MV-4-11 (cell line): ENCODE data around the gene E2F1.
"Not testable (repeated sequence)": the region's sequence is repeated elsewhere in the genome, so short reads cannot be mapped to it uniquely, and the experiment has no call there.

ENCODE experiments used
- DNase-seq: peaks from one replicate; lab custom pipeline; 2025; lab: John Stamatoyannopoulos, UW

Gene E2F1

DNA sequence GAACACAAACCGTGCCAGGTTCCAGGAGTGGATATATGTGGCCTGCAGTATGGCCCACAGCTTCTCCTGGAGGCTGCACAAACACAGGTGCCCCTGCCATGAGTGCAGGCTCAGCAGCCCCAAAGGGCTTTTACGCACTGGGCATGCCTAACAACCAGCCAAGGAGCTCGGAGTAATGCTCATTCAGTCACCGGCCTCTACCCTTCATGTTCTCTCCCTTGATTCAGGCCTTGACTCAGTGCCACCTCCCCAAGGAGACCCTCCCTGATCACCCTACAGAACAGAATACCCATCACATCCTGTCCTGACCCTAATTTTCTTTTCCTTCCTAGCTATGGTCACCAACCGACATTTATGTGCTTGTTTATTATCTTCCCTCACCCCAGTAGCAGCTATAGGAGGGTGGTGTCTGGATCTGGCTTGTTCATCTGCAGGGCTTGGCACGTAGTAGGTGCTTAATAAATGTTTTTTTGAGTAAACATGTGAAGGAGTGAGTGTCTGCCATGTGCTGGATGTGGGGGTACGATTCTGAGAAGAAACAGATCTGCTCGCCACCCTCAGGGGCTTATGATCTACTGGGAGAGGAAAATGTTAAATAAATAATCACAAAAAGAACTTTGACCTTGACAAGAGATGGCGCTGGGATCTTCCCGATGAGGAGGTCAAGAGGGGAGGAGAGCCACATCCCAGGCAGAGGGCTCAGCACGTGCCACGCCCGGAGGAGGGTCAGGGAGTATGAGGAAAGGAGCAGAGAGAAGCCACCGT lies 24.7 kb upstream of the E2F1 start:
- no peak for DNase-seq

DNA sequence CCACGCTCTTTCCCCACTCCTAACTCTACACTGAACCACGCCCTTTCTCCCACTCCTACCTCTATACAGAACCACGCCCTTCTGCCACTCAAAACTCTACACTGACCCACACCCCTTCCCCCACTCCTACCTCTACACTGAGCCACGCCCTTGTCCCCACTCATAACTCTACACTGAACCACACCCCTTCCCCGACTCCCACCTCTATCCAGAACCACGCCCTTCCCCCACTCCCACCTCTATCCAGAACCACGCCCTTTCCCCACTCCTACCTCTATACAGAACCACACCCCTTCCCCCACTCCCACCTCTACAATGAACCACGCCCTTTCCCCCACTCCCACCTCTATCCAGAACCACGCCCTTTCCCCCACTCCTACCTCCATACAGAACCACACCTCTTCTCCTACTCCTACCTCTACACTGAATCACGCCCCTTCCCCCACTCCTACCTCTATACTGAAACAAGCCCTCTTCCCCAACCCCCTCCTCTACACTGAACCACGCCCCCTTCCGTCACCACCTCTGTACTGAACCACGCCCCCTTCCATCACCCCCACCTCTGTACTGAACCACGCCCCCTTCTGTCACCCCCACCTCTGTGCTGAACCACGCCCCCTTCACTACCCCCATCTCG lies 23.8 kb upstream of the E2F1 start:
- no peak for DNase-seq

DNA sequence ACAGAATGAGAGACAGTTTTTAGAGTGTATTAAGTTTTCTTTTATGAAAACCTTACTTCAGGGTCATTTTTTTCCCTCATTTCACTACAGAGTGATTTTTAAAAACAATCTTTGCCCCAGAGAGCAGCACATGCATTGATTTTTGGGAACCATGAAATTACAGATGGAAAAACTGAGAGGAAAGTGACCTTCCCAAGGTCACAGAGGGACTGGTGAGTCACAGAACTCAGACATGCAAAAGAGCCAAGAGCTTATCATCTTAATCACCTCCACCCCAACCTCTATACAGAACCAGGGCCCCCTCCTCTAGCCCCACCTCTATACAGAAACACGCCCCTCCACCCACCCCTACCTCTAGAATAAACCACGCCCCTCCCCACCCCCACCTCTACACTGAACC lies 23.2 kb upstream of the E2F1 start:
- DNase-seq = no peak

DNA sequence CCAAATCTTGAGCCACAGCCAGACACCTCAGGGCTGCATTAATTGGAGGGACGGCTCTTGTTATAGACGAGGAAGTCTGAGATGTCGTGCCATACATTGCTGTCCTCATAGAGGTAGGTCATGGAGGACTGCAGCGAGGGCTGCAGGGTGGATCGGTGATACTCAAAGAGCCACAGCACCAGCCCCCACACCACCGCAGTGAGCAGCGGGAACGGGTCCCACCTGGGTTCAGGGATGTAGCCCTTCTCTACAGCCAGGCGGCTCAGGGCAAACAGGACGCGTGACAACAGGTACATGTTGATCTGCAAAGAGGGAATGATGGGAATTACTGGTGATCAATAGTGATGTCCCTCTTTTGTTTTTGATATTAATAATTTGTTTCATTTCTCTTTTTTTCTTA lies 21.5 kb upstream of the E2F1 start:
- DNase-seq = no peak

DNA sequence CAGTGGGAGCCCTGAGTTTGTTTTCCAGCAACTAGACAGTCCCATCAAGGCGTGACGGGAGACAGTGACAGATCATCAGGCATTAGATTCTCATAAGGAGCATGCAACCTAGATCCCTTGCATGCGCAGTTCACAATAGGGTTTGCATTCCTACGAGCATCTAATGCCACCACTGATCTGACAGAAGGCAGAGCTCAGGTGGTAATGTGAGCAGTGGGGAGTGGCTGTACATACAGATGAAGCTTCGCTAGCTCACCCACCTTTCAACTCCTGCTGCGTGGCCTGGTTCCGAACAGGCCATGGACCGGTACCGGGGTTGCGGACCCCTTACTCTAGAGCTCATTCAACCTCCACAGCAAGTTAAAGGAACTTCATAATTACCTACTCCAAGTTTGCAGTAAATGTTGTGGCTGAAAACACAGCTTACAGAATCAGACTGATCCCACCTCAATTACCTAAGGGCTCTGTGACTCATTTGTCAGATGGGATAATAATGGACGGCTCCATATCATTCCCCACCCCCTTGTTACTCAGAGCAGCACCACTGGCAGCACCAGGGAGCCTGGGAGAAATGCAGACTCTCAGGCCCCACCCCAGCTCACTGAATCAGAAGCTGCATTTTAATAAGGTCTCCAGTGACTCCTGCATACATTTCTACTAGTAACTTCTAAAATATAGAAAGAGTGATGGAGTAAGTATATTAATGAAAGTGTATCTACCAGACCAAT lies 18.2 kb upstream of the E2F1 start:
- no peak for DNase-seq

DNA sequence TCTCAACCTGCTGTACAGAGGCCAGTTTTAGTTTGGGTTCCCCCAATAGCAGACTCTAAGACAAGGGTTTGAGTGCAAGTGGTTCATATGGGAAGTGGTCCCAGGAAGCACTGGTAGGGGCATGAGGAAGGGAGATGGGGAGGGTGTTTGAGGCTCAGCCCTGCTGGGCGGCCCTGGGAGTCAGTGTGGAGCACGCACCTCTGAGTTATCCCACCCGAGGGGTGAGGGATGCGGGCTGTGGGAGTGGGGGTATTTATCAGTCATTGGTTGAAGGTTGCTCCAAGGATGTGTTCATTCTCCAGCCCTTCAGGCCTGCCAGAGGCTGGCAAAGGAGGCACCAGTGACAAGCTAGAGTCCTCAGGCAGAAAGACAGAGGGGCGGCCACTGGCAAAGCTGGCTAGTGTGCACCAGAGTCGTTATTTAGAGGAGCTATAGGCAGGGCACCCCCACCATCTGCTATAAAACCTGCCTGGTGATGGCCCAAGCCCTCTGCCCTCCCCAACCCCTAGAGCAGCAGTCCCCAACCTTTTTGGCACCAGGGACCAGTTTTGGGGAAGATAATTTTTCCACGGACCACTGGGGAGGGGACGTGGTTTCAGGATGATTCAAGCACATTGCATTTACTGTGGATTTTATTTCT lies 17.4 kb upstream of the E2F1 start:
- DNase-seq = no peak

DNA sequence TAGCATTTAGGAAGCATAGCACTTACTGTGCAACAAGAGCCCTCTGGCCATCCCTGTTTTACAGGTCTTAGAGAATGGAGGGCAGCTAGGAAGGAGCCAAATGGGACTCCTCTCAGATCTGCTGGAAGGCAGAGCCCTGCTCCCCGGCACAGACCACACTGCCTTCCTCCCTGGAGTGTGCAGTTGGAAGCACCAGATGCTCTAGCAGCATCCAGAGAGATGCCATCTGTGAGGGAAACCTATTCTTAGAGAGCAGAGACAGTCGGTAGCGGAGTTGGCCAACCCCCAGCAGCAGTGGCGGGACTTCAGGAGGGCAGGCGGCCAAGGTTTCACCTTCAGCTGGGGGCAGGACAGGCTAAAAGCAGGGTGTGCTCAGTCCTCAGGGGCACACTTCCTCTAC lies 16.7 kb upstream of the E2F1 start:
- no peak for DNase-seq

DNA sequence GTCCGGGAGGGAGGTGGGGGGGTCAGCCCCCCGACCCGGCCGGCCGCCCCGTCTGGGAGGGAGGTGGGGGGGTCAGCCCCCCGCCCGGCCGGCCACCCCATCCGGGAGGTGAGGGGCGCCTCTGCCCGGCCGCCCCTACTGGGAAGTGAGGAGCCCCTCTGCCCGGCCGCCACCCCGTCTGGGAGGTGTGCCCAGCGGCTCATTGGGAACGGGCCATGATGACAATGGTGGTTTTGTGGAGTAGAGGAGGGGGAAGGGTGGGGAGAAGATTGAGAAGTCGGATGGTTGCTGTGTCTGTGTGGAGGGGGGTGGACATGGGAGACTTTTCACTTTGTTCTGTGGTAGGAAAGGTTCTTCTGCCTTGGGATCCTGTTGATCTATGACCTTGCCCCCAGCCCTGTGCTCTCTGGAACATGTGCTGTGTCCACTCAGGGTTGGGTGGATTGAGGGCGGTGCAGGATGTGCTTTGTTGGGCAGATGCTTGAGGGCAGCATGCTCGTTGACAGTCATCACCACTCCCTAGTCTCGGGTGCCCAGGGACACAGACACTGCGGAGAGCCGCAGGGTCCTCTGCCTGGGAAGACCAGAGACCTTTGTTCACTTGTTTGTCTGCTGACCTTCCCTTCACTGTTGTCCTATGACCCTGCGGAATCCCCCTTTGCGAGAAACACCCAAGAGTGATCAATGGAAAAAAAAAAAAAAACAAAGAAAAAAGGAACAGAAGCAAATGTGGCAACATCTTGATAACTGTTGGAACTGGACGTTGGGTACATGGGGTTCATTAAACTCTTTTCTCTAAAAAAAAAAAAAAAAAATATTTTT lies 15.7 kb upstream of the E2F1 start:
- DNase-seq = no peak

DNA sequence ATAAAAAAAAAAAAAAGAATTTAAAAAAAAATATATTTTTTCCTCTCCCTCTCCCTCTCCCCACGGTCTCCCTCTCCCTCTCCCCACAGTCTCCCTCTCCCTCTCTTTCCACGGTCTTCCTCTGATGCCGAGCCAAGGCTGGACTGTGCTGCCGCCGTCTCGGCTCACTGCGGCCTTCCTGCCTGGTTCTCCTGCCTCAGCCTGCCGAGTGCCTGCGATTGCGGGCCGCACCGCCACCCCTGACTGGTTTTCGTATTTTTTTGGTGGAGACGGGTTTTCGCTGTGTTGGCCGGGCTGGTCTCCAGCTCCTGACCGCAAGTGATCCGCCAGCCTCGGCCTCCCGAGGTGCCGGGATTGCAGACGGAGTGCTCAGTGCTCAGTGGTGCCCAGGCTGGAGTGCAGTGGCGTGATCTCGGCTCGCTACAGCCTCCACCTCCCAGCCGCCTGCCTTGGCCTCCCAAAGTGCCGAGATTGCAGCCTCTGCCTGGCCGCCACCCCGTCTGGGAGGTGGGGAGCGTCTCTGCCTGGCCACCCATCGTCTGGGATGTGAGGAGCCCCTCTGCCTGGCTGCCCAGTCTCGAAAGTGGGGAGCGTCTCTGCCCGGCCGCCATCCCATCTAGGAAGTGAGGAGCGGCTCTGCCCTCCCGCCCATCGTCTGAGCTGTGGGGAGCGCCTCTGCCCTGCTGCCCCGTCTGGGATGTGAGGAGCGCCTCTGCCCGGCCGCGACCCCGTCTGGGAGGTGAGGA lies 14.7 kb upstream of the E2F1 start:
- not testable (repeated sequence) for DNase-seq

DNA sequence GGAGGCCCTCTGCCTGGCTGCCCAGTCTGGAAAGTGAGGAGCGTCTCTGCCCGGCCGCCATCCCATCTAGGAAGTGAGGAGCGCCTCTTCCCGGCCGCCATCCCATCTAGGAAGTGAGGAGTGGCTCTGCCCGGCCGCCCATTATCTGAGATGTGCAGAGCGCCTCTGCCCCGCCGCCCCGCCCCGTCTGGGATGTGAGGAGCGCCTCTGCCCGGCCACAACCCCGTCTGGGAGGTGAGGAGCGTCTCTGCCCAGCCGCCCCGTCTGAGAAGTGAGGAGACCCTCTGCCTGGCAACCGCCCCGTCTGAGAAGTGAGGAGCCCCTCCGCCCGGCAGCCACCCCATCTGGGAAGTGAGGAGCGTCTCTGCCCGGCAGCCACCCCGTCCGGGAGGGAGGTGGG lies 12.8 kb upstream of the E2F1 start:
- DNase-seq = not testable (repeated sequence)

DNA sequence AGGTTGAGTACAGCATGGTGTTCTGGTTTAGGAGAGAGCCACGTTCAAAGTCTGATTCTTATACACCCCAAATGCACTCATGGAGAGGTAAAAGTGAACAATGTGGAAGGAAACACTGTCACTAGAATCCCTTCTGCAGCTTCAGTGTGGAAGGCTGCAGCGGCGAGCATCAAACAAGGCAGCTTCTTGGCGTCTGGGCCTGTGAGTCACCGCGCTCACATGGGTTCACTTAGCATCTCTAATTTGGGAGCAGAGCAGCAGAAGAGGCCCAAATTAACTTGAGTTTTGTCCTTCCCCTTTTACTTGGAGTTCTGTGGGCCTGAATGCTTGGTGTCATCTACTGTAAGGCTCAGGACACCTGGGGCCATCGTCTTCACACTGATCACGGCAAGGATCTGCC lies 10.9 kb upstream of the E2F1 start:
- DNase-seq = peak; percentile 73

DNA sequence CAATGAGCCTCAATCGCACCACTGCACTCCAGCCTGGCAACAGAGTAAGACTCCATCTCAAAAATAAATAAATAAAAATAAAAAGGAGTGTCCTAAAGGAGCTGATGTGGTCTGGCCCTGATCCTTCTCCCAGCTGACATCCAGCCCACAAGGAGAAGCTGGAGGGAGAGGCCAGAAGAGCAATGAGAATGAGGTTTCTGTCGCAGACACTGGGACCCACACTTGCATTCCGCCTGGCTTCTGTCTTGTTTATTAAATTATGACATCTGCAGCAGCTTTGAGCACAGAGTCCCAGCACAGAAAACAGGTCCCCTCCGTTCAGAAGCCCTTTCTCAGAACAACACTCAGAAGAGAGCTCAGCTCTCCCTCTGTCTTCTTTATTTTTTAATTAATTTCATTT lies 10.3 kb upstream of the E2F1 start:
- no peak for DNase-seq

DNA sequence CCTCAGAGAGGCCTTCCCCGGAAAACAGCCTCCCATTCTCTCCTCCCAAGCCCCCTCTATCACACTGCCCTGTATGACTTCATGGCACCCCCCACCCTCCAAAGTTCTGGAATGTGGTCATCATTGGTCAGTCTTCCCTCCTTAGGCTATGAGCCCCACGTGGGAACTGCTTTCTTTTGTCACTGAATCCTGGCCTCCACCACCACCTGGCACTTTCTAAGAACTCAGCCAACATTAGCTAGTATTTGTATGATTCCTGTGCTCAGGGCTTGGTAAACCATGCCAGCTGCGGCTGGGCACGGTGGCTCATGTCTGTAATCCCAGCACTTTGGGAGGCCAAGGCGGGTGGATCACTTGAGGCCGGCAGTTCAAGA lies 8.4 kb upstream of the E2F1 start:
- DNase-seq = no peak

DNA sequence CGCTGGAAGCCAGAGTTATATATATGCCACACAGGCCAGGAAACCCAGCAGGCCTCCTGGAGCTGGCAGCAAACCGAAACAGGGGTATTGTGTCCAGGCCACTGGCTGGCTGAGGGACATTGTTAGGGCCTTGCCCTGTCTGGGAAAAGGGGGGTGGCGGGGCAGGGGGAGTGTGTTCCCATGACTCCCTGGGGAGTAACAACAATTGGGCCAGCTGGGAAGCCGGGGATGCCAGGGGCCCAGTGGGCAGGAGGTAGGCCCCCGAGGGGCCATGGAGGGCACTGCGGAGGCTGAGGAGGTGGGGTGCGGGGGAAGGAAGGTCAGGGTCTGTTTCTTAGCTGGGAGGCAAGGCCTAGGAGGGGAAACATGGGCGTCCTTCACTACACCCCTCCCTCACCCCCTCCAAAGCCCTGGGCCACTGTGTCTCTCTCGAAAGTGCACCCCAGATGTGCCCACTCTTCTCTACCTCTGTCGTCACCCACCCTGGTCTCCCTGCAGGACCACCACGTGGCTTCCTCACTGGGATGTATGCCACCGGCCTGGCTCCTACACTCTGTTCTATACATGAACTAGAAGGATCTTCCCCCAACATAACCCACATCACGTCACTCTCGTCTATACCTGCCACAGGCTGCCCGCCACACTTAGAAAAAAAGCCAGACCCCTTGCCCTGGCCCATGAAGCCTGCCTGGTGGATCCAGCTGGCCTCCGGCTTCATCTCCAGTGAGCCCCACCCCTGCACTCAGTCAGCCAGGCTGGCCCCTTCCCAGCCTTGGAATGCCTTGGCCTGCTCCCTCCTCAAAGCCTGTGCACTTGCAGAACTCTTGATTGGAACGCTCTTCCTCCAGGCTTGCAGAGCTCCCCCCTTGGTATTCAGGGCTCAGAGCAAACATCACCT lies 7.8 kb upstream of the E2F1 start:
- no peak for DNase-seq

DNA sequence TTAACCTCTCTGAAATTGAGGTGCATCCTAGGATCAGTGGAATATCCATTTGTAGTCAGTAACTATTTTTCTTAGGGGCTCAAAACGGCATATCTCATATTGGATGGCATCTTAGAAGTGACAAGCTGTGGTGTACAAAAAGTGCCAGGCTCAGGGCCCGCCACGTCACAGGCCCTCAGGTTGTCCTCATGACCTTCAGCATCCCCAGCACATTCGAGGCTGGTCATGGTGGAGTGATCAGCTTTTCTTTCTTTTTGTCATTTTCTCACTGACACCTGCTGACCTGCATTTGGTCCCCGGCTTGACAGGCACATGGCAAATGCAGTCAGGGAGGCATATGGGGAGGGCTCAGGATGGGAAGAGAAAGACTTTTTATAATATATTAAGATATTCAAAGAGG lies 7.1 kb upstream of the E2F1 start:
- no peak for DNase-seq

DNA sequence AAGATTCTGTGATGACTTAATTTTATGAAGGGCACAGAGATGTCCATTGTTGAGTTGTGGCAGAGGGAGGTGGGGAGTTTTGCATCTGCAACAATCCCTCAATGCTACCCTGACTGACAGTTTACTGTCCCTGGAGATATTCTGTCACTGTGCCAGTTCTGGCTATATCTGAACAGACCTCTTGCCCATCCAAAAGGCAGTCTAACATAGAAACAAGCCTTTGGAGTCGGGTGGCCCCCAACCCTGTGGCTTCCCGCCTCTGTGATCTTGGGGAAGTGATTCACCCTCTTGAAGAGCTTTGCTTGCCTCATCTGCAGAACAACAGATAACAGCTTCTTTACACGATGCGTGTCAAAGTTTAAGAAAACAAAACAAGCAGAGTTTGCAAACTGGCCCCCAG lies 3.8 kb upstream of the E2F1 start:
- peak; percentile 96 for DNase-seq

DNA sequence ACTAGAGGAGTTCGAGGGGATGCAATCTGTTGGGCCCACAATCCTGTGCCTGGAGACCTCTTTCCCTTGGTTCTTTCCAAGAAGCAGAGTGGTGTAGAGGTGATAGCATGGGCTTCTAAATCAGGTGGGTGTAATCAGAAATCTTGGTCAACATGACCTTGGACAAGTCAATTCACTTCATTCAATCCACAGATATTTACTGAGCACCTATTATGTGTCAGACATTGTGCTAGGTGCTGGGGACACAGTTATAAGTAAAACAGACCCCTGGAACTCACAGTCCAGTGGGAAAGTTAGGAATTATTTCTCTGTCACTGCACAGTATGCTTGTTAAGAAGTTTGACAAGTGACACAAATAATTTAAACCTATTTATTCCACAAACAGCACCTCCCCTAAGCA lies 3.3 kb upstream of the E2F1 start:
- no peak for DNase-seq

DNA sequence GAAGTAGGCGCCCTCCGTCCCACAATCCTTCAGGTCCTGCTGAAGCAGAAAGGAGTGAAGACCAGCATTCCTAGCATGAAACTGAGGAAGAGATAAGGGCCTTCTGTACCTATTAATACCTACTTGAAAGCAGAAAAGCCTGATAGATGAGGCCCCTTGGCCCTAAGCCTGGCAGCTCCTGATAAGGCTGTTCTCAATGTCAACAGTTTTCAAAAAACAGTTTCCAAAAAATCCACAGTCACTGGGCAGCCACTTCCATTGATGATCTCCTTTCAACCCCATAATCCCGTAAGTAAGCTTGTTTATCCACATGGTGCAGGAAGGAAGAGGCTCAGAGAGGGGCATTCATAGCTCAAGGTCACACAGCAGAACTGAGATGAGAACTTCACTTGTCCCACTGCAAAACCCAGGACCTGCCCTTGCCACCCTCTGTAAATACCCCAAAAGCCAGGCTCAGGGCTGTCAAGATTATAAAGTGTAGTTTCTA lies 2.8 kb upstream of the E2F1 start:
- no peak for DNase-seq

DNA sequence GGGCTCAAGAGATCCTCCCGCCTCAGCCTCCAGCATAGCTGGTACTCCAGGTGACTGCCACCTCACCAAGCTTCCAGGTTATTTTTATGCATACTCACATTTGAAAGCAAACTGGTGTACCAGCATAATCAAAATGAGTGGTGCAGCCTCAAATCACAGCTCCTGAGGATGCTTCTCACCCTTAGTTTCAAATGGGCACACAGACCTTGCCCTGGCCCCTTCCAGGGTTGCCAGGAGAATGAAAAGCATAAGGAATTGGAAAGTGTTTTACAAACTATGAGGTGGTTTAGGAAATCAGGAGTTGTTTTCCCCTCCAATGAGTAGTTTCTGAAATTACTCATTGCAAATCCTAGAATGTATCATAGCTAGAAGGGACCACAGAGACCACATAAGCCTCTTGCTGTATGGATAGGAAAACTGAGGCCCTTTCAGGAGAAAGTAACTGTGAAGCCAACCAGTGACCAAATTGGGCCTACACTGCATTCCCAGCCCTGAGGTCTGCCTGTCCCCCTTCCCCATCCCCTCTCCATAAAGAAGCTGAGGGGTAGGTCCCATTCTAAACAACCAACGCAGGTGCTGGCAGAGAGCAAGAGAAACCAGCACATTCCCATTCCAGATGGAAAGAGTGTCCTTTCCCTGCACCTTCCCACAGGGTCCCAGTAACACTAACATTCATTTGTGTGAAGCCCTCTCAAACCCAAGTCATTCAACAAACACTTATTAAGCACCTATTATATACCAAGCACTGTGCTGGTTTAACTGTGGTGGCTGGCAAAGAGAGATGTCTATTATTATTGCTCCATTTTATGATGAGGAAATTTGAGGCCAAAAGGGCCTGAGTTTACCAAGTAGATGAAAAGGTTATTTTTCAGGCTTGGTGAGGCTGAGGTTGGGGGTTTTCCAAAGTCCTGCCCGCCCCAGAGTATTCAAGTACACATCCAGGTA lies 2.1 kb upstream of the E2F1 start:
- DNase-seq = no peak
